Measurements from ENCODE around the gene CREB3.

The CREB3 gene

GRCh38 chr9:35750256-35750531, 17.7 kb downstream of the CREB3 start:
- no peak for DNase-seq

DNA sequence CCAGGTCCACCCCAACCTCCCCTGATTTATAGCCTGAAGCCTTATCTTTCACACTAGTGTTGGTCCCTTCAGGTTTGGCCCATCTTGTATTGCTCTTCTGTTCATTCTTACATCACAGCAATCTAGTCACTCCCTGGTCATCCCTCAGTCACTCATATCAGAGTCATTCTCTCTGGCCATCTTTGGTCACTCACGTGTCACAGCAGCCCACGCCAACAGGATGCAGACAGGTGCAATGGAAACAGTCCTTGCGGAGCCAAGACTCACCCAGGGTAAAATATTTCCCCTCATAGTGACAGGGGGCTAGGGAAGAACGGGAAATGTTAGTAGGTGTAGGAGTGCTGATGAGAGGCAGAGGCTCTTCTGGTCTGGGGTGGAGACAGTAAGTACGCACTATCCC, 21.0 kb downstream of the CREB3 start:
- DNase-seq = no peak

- no peak for DNase-seq
Measured at GRCh38 chr9:35754264-35754663, 21.8 kb downstream of the CREB3 start, which contains the start of gene MSMP. Gene MSMP (minus strand): TSS chr9:35754276. CDS start chr9:35754129, 147 bp downstream.

DNA sequence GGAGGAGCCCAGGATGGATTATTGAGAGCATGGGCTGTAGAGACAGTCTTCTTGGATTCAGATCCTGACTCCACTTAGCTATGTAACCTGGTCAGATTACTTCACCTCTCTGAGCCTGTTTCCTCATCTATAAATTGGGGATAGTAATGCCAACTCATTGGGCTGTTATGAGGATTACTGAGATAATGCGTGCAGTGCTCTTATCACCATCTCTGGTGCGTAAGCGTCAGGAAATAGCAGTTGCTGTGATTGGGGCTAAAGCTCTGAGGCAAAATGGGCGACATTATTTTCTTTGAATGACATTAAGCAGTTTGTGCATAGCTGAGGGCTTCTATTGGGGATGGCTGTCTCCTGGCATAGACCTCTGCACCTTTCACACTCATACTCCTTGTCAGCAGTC, 22.6 kb downstream of the CREB3 start:
- DNase-seq = no peak

GRCh38 chr9:35756275-35757225, 24.1 kb downstream of the CREB3 start:
- DNase-seq = peak; percentile 79

GRCh38 chr9:35757226-35757891, 24.9 kb downstream of the CREB3 start:
- peak; percentile 63 for DNase-seq

DNA sequence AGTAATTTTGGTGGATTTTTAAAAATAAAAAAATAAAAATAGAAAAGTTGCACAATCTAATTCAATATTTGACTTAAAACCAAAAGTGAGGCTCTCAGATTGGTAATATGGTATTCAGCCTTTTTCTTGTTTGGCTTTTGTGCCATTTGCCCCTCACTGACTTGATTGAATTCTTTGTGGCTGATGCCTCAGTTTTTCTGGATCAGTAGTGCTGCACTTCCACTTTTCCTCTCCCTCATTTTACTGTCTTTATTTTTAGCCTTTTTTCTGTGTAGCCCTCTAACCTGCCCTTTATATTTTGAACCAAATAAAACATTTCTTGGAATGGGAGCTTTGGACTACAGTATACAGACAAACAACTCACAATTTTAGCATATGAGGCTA, 25.4 kb downstream of the CREB3 start:
- DNase-seq = no peak

GRCh38 chr9:35758475-35759050, 26.1 kb downstream of the CREB3 start:
- DNase-seq = no peak

DNA sequence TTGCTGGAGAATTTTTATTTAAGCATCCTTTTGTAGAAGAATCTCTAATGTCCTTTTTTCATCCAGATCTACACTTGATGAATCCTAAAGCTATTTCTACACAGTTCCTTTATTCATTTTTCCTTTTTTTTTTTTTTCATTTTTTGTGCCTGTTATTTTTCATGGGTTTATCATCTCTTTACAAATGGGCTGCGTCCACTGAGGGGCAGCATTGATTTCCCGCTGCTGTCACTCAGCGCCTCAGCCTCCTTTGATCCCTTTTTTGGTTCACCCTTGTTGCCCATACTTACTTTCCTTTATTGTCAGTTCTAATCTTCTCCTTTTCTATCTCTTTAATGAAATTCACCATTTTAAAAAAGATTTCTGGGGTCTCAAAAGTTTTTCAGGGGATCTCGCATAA, 27.3 kb downstream of the CREB3 start:
- no peak for DNase-seq

GRCh38 chr9:35760651-35761050, 28.2 kb downstream of the CREB3 start:
- DNase-seq = peak; percentile 68

DNA sequence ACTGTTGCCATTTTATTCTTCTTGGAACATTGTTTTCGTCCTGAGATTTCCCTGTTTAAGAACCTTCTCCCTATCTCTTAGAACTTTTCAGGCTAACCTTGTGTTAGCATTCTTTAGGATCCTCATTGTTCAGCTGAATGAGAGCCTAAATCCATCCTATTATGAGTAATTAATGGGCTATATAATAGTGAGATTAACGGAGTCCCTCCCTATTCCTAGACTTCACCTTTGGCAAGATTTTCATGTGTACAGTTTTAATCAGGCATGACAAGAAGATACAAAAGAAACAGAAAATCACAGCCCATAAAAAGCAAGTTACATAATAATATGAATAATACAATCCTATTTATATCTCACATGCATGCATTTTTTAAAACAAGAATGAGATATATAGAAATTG, 30.7 kb downstream of the CREB3 start:
- no peak for DNase-seq

GRCh38 chr9:35763803-35764202, 31.3 kb downstream of the CREB3 start:
- DNase-seq = no peak

DNA sequence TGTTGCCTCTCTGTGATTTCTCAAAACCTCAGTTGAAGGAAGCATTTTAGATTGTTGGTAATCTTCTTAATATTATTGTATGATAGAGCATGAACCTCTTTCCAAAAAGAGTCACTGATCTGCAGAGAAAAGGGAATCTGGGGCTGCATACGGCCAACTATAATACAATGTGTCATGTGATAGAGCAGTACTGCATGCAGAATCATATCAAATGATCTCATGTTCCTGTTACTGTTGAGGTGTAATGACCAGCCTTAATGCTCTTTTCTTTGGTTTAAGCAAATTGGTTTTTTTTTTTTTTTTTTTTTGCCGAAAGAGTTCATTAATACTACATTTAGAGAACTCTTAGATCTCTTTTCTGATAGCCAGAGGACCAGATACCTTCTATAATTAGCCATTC, 34.5 kb downstream of the CREB3 start:
- DNase-seq = no peak

- DNase-seq = no peak
Measured at GRCh38 chr9:35767458-35767857, 35.0 kb downstream of the CREB3 start.

GRCh38 chr9:35769763-35770162, 37.3 kb downstream of the CREB3 start:
- DNase-seq = no peak

DNA sequence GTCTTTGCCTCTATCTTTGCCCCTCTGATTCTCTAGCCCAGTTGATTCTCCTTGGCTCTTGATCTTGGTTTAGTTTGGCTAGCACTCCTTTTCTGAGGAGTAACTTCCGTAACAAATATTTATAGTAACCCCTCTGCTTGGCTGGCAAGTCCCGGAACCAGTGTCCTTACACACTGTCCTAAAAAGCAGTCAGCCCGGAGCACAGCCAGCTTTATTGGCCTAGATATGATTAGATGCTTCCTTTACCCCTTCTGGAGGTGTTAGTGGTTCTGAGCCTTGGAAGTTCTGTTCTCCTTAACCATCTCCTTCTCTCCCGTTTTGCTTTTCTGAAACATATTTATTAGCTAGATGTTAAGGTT, 38.6 kb downstream of the CREB3 start:
- DNase-seq = no peak

- peak; percentile 45 for DNase-seq
Measured at GRCh38 chr9:35771534-35771933, 39.1 kb downstream of the CREB3 start.

DNA sequence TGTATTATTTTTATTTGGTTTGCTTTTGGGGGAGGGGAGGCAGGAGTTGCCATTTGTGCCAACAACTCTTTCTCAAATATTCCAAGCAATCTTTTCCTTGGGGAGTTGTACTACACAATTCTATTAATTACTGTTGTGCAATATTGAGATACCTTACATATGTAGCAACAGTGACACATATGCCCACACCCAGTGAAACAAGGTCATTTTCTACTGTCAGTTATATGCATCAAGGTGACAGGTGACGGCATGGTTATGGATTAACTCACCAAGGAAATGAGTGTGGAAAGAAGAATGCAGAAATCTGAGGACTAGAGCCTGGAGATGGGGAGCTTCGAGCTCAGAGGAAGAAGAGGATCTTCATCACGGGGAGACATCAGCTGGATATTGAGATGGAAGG, 39.5 kb downstream of the CREB3 start:
- DNase-seq = no peak

GRCh38 chr9:35774907-35775635, 42.6 kb downstream of the CREB3 start:
- DNase-seq = peak; percentile 36

DNA sequence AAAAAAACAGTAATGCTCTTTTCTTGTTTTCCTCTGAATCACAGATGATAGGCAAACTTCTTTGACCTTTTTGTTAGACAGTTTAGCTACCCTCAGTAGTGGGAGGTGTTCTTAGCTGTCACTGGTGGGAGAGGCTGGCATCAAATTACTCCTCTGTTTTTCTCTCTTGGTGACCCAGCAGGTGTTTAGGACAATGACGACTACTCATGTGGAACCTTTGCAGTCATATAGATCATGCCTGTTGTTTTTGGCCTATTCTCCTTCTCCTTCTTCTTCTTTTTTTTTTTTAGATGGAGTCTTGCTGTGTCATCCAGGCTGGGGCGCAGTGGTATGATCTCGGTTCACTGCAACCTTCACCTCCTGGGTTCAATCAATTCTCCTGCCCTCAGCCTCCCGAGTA, 43.6 kb downstream of the CREB3 start:
- DNase-seq = no peak

DNA sequence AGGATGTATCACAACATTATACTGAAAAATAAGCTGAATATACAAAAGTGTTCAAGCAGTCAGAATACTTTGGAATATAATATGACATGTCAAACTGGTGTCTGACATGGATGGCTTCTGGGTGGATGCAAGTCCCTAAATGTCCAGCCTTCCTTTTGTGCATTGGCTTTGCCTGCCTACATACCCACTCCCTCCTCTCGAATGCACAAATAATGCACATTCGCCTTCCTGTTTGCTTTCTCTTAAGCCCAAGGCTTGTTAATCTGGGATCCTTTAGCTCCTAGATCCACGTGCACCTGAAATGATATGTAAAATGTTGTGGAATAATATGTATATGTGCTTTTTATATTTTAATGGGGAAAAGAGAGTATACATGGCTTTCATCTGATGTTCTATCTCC, 46.0 kb downstream of the CREB3 start:
- DNase-seq = no peak

DNA sequence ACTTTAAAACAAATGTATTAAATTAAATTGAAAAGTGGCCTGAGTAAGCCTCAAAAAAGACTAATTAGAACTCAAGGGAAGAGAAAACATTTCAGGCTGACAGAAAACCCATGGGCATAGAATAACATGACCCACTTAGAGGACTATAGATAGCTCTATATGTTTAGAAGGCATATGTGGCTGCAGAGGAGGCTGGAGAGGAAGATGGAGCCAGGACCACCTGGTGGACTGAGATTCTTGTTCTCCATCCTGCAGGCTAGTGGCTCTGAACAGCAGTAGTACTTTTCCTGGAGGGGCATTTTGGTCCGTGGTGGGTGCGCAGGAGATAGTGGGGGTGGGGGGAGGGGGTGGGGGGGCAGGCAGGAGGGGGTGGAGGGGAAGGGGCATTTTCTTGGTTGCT, 48.6 kb downstream of the CREB3 start:
- DNase-seq = no peak

GRCh38 chr9:35783418-35783817, 51.0 kb downstream of the CREB3 start:
- DNase-seq = no peak

Measured in femur (tissue), 1 donor.